RWPE1 (cell line): Measurements from ENCODE around the gene ADGRD1.

ENCODE experiments used
- CTCF ChIA-PET: fragments of 350-600 bp; sonication (Branson Sonifier 250); formaldehyde crosslinking; extraction: SDS; loops from one replicate; lab custom pipeline; 2021; lab: Yijun Ruan, JAX
- POLR2A ChIA-PET: fragments of 400-600 bp; formaldehyde crosslinking; extraction: SDS; loops from one replicate; lab custom pipeline; 2020; ENCODE audit warnings: antibody characterized with exemption; ENCODE audit not compliant: low non-redundant PET; lab: Yijun Ruan, JAX
- DNase-seq: peaks from one replicate; pipeline ENCODE4 v3.0.0; 2012; ENCODE audit warnings: low spot score
- H3K27ac ChIP-seq: fragments of 450-650 bp; 2 replicates; pipeline ENCODE4 v1.5.1; 2017
- TF ChIP-seq, protein P1 (sequence below): fragments of 450-650 bp; conservative IDR thresholded peaks from 2 replicates; pipeline ENCODE4 v1.5.1; 2017; ENCODE audit warnings: low read depth, mild to moderate bottlenecking

ADGRD1 gene

GRCh38 chr12:131020326-131021153, 66.8 kb downstream of the ADGRD1 start:
- no peak for DNase-seq
- ChIA-PET CTCF (no interaction called here), POLR2A (interaction anchor here (0.6 kb wide), 1 partner anchor 467 kb away, joined by 3 read pairs; no protein-coding TSS in a partner anchor)
- no peak overlapping the region for H3K27ac ChIP-seq
- TF ChIP-seq, protein P1, sequence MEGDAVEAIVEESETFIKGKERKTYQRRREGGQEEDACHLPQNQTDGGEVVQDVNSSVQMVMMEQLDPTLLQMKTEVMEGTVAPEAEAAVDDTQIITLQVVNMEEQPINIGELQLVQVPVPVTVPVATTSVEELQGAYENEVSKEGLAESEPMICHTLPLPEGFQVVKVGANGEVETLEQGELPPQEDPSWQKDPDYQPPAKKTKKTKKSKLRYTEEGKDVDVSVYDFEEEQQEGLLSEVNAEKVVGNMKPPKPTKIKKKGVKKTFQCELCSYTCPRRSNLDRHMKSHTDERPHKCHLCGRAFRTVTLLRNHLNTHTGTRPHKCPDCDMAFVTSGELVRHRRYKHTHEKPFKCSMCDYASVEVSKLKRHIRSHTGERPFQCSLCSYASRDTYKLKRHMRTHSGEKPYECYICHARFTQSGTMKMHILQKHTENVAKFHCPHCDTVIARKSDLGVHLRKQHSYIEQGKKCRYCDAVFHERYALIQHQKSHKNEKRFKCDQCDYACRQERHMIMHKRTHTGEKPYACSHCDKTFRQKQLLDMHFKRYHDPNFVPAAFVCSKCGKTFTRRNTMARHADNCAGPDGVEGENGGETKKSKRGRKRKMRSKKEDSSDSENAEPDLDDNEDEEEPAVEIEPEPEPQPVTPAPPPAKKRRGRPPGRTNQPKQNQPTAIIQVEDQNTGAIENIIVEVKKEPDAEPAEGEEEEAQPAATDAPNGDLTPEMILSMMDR = no peak

DNA sequence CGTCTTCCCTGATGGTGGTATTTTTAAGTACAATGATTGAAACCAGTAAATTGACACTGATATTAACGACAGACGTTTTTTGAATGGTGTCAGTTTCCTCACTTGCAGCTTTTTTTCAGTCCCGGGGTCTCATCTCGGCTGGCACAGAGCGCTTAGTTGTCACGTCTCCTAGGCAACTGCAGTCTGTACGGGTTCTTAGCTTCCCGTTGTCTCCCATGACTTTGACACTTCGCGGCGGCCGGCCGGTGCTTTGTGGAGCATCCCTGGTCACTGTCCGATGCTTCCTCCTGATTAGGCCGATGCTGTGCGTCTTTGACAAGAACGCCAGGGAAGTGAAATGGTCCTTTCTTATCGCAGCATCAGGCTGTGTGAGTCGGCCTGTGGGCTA, 67.4 kb downstream of the ADGRD1 start:
- POLR2A ChIA-PET = no interaction called here
- CTCF ChIA-PET = interaction anchor here (0.6 kb wide), 1 partner anchor 646 kb away, joined by 4 read pairs; no protein-coding TSS in a partner anchor

DNA sequence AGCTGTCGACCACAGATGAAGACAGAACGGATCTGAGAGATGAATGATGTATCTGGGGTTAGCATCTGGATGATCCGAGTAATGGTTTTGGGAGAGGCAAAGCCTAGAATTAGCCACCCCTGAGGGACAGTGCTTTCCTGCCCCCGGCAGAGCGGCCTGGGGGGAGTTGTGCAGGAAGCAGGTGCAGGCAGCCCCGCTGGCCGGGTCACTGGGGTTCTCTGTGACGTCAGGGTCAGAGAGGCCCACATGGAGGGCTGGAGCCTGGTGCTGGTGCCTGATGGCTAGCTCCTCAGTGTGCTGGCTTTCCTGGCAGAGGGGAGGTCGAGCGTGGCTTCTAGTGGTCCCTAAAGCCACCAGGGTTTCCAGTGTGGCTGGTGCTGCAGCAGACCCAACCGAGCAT, 70.3 kb downstream of the ADGRD1 start:
- DNase-seq = no peak
- TF ChIP-seq, protein P1 = no peak
- POLR2A ChIA-PET = no interaction called here
- no peak overlapping the region for H3K27ac ChIP-seq
- CTCF ChIA-PET = no interaction called here

More for the DNA sequence above, 67.4 kb downstream of the ADGRD1 start:
- TF ChIP-seq, protein P1 = no peak
- no peak for DNase-seq
- no peak overlapping the region for H3K27ac ChIP-seq

DNA sequence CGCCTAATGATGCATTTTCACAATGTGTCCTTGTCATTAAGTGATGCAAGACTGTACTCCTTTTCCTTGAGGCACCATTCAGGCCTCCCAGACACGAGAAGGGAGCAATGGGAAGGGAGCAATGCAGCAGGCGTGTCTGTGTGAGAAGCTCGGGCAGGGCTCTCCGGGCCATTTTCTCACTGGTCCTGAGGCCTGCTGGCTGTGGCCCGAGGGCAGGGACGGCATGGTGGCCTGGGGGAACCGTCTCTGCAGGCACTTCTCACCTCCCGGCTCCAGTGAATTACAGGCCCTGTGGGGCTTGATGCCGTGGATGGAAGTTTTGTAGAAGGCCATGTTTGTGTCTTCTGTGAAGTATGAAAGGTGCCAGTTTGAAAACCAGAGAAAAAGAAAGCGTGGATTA, 71.0 kb downstream of the ADGRD1 start:
- TF ChIP-seq, protein P1 = no peak
- ChIA-PET CTCF (no interaction called here), POLR2A (no interaction called here)
- no peak overlapping the region for H3K27ac ChIP-seq
- DNase-seq = no peak

GRCh38 chr12:131025234-131025633, 71.5 kb downstream of the ADGRD1 start:
- CTCF ChIA-PET = interaction anchor here (0.5 to 0.7 kb wide), 2 partner anchors 18 to 103 kb away, joined by 3 to 6 read pairs; no protein-coding TSS in a partner anchor
- H3K27ac ChIP-seq = no peak overlapping the region
- TF ChIP-seq, protein P1 = no peak
- DNase-seq = no peak
- POLR2A ChIA-PET = no interaction called here

DNA sequence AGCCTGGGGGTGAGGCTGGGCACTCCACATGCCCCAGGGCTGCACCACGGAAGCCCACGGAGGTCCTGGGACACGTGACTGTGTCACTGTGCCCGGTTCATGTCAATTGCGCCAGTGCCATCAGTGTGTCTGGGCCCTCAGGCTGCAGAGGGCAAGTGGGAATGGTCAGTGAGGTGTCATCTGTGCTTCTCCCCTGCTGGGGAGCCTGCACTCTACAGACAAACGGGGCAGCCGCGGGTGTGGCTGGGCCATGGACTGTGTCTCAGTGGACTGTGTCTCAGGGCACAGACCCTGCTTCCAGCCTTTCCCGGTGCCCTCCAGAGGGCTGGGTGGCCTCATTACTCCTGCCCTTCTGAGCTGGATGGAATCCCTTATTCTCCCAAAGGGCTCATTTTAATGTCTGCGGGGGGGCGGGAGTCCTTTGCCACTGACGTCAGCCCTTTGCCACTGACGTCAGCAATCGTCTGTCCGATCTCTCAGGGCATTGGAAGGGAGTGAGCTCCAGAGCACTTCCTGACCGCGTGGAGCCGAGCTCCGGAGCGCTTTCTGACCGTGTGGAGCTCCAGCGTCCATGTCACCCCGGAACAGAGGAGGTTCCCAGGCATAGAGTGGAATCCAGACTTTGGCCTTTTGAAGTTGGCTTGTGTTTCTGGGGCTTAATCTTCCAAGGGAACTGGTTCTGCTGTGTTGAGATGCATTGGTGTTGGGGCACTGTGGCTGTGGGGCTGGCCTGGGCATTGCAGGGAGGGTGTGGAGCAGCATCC, 72.4 kb downstream of the ADGRD1 start:
- no peak for DNase-seq
- no peak overlapping the region for H3K27ac ChIP-seq
- ChIA-PET CTCF (interaction anchor here (0.7 kb wide), 1 partner anchor 19 kb away, joined by 6 read pairs; no protein-coding TSS in a partner anchor), POLR2A (no interaction called here)
- TF ChIP-seq, protein P1 = no peak
